Gastrocnemius medialis (tissue), 4 donors: ENCODE results near the gene ANKRD65. TPM values are rescaled to one million over a fixed set of nuclear protein-coding genes. Genes with fewer than 3 reads are reported as not detected.
A peak's percentile ranks its signal among the peaks of the same experiment; 100 is the strongest.

Experiments
- ATAC-seq, 2 donors: fragments of 150-250 bp; one replicate each; pipeline ENCODE4 v1.9.1; 2016
- DNase-seq, 2 donors: peaks; one replicate each; pipeline ENCODE4 v3.0.0-alpha.2; 2019
- H3K27ac ChIP-seq, 4 donors: fragments of 200-600 bp; sonication (generic); 1 replicate in 1 of 4; 2 replicates in 3 of 4; pipeline ENCODE4 v1.5.1; 2016 to 2018; ENCODE audit warnings: mild to moderate bottlenecking in 2 of 4, moderate library complexity in 1 of 4
- H3K27me3 ChIP-seq, 3 donors: fragments of 200-600 bp; sonication (generic) in 2 of 3; 1 replicate in 1 of 3; 2 replicates in 2 of 3; pipeline versions ENCODE4 v1.5.1 to v1.6.0; 2016 to 2019; ENCODE audit warnings: mild to moderate bottlenecking in 1 of 3, moderate library complexity in 1 of 3
- H3K36me3 ChIP-seq, 2 donors: fragments of 200-600 bp; sonication (generic) in 1 of 2; one replicate each; pipeline ENCODE4 v1.5.1; 2017 to 2018
- H3K4me1 ChIP-seq, 2 donors: fragments of 200-600 bp; sonication (generic) in 1 of 2; one replicate each; pipeline ENCODE4 v1.5.1; 2016 to 2017; ENCODE audit warnings: mild to moderate bottlenecking in 2 of 2
- H3K4me3 ChIP-seq, 4 donors: fragments of 200-600 bp; sonication (generic) in 3 of 4; 1 replicate in 1 of 4; 2 replicates in 3 of 4; pipeline ENCODE4 v1.5.1; 2016 to 2019; ENCODE audit warnings: mild to moderate bottlenecking in 2 of 4
- H3K9me3 ChIP-seq, 3 donors: fragments of 200-600 bp; sonication (generic) in 2 of 3; 1 replicate in 1 of 3; 2 replicates in 2 of 3; pipeline ENCODE4 v1.5.1; 2016 to 2019
- POLR2A ChIP-seq, 2 donors: fragments of 450-650 bp; IDR thresholded peaks; one replicate each; pipeline ENCODE4 v1.6.1; 2017; ENCODE audit warnings: antibody characterized with exemption in 2 of 2, mild to moderate bottlenecking in 2 of 2, moderate library complexity in 2 of 2
- in situ Hi-C, 4 donors: fragments of 200-750 bp; cut with MboI; loops; one replicate each; pipeline versions ENCODE4 v1.15.0 to v1.8.0; 2017; ENCODE audit warnings: low sequenced_read_pairs in 4 of 4
- intact Hi-C: fragments of 100-400 bp; cut with DNase I; formaldehyde crosslinking; loops from one replicate; pipeline ENCODE4 v1.15.1; 2023; ENCODE audit warnings: low total_unique reads
- total RNA-seq, 4 donors: library from RNA; depleted of rRNA; stranded (reverse); fragments of >200 nt; gene quantifications; one replicate each; pipeline versions ENCODE4 v1.1.0 to v1.2.3, GENCODE V29; 2016
- TF ChIP-seq, protein P1 (sequence below), 5 experiments: fragments of 450-650 bp in 3 of 5; fragments of 200-600 bp in 2 of 5; sonication (generic) in 2 of 5; IDR thresholded peaks in 4 of 5; conservative IDR thresholded peaks in 1 of 5; 1 replicate in 4 of 5; 2 replicates in 1 of 5; pipeline ENCODE4 v1.5.1; 2016 to 2019; ENCODE audit warnings: antibody characterized with exemption in 5 of 5, mild to moderate bottlenecking in 3 of 5, moderate library complexity in 3 of 5

Gene ANKRD65
- total RNA-seq, 4 donors from 2014 or later, result 0.16 to 1.8 (median 1.3) TPM

DNA sequence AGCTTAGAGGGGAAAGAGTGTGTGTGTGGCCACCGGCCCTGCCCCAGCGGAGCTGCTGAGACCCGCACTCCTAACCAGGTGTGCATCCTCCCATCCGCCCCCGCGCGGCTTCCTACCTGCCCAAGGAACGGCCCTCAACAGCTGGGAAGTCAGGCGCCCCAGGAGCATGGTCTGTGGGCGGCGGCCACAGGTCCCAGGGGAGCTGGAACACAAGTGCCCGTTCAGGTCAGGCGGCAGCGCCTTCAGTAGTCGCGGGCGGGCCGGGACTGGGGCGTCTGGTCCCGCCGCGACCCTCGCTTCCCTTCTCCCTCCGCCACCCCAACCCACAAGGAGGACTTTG, 46.5 kb downstream of the ANKRD65 start:
- ATAC-seq, result peak in 1 of 2 donors; percentile 6
- Histone ChIP-seq H3K36me3 (peaks cover 0 to 11% of the 10 kb centered on the region in 2 donors), H3K27ac (peak overlapping the region; percentile 83 to 96 (median 94)), H3K27me3 (no peaks in the 10 kb centered on the region), H3K4me1 (peaks cover 28 to 38% of the 10 kb centered on the region in 2 donors), H3K4me3 (peak overlapping the region; percentile 80 to 95 (median 94)), H3K9me3 (no peaks in the 10 kb centered on the region)
- peak in 1 of 2 donors; percentile 37 for DNase-seq
- TF ChIP-seq POLR2A (IDR thresholded peaks at IDR 0.05), result no peak
- intact Hi-C loops (loop anchor here (10.0 kb wide), 1 partner anchor 130 kb away; no protein-coding TSS in a partner anchor), in situ Hi-C loops (no loop called here)

DNA sequence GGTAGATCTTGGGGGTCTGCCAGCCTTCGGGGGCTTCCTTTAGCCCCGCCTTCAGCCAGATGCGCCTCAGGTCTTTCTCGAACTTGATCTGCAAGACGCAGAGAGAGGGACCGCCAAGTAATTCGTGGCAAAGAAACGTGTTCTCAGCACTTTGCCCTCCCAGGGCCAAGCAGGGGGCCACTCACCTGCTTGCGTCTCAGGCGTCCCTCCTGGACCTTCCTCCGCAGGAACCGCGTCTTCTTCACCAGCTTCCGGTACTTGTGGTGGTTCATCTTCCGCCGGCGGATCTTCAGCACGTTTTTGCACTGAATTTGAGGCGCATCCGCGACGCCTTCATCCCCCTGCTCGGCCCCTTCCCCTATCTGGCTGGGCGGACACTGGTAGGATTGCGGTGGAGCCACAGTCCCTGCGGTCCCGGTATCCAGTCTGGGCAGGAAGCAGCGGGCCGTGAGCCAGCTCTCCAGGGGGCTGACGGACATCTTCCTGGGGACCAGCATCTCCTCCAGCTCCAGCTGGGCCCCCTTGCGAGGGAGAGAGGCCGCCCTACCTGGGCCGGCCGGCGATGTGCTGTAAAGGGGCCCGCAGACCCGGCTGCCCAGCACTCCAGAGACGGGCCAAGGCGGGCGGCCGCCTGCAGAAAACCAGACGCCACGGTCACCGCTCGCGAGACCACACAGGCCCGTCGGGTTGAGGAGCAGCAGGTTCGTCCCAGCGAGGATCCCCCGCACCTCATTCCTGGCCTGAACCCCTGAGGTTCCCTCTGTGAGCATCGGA, 47.1 kb downstream of the ANKRD65 start:
- in situ Hi-C loops, result no loop called here
- ATAC-seq (no peak), DNase-seq (no peak)
- Histone ChIP-seq H3K27me3 (no peaks in the 10 kb centered on the region), H3K27ac (peak overlapping the region; percentile 83 to 96 (median 94)), H3K4me3 (peak overlapping the region; percentile 80 to 95 (median 94)), H3K9me3 (no peaks in the 10 kb centered on the region), H3K4me1 (peaks cover 28 to 38% of the 10 kb centered on the region in 2 donors), H3K36me3 (peaks cover 0 to 11% of the 10 kb centered on the region in 2 donors)
- intact Hi-C loops, result loop anchor here (10.0 kb wide), 1 partner anchor 131 kb away; no protein-coding TSS in a partner anchor
- no peak for TF ChIP-seq POLR2A (IDR thresholded peaks at IDR 0.05)
- TF ChIP-seq, protein P1, sequence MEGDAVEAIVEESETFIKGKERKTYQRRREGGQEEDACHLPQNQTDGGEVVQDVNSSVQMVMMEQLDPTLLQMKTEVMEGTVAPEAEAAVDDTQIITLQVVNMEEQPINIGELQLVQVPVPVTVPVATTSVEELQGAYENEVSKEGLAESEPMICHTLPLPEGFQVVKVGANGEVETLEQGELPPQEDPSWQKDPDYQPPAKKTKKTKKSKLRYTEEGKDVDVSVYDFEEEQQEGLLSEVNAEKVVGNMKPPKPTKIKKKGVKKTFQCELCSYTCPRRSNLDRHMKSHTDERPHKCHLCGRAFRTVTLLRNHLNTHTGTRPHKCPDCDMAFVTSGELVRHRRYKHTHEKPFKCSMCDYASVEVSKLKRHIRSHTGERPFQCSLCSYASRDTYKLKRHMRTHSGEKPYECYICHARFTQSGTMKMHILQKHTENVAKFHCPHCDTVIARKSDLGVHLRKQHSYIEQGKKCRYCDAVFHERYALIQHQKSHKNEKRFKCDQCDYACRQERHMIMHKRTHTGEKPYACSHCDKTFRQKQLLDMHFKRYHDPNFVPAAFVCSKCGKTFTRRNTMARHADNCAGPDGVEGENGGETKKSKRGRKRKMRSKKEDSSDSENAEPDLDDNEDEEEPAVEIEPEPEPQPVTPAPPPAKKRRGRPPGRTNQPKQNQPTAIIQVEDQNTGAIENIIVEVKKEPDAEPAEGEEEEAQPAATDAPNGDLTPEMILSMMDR (IDR thresholded peaks at IDR 0.05 in 4 of 5, conservative IDR thresholded peaks at IDR 0.05 in 1 of 5), result no peak

DNA sequence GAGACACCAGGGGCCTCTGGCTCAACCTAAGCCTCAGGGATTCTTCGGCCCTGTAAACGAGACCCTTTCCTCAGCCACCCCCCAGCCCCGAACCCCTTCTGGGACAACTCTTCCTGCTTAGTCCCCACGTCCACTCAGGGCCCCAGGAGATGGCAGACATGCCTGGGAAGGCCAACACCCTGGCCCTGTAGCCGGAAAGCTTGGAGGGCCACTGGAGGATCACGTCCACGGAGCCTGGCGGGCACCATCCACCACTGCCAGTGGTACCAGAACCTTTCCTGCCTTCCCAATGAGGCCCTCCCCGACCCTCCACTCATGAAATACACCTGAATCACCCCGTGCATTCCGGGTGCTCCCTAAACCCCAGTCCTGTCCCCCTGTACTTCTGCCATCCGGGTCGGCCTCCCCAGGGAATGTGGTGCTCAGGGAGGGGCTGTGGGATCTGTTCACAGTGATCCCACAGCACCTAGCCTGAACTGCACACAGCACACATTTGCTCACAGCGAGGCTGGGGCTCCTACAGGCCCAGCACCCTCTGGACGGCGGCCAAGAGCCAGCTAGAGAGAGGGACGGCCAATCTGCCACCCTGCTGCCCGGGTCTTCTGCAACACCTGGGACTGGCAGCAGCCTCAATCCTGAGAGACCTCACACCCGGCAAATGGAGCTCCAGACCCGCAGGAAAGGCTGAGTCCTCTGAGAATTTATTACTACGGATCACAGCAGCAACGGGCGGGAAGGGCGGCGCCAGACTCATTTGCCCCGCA, 47.8 kb downstream of the ANKRD65 start:
- intact Hi-C loops, result loop anchor here (10.0 kb wide), 1 partner anchor 132 kb away; no protein-coding TSS in a partner anchor
- peak overlapping the region in 1 of 4 donors; percentile 96 for H3K27ac ChIP-seq
- DNase-seq (no peak), ATAC-seq (no peak)
- H3K9me3 ChIP-seq, result no peaks in the 10 kb centered on the region
- H3K4me1 ChIP-seq, result peaks cover 28 to 38% of the 10 kb centered on the region in 2 donors
- no peaks in the 10 kb centered on the region for H3K27me3 ChIP-seq
- H3K4me3 ChIP-seq, result peak overlapping the region in 1 of 4 donors; percentile 95
- H3K36me3 ChIP-seq, result peaks cover 0 to 11% of the 10 kb centered on the region in 2 donors
- in situ Hi-C loops, result no loop called here
- TF ChIP-seq, protein P1 (IDR thresholded peaks at IDR 0.05 in 4 of 5, conservative IDR thresholded peaks at IDR 0.05 in 1 of 5), result no peak
- no peak for TF ChIP-seq POLR2A (IDR thresholded peaks at IDR 0.05)

DNA sequence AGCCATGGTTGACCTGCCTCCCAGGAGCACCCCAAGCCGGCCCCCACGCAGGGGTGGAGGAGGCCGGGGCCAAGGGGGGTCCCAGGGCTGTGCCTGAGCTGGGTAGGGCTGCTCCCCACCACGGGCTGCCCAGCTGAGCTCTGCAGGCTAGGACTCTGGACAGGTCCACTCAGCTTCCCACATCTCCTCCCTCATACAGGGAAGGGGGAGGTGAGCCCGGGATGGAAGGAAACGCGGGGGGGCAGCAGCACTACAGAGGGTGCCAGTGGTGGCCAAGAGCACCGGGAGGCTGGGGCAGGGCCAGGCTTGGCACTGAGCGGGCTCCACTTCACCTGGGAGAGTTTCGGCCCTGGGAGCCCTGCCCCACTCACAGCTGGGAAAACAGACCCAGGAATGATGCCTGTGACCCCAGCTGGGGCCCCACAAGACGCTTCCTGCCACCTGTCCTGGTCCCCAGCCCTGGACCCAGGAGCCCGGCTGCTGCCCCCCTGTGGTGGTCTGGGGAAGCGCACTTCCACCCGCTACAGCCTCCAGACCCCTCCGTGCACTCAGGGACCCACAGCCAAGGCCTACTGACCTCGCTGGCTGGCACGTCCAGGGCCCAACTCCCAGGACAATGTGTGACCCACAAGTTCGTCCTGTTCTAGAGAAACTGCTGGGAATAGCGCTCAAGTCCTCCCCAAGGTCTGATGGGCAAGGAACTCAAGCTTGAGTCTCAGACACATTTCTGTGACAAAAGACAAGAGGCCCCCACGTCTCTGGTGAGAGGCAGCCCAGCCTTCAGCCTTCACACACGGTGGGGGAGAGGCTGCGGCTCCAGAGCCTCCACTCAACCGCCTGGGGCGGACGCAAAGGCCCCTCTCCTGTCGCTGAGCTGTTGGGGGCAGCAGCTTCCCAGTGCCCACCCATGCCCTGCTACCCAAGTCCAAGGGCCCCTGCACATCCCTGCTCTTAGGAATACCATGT, 49.0 kb downstream of the ANKRD65 start:
- Histone ChIP-seq H3K27me3 (no peaks in the 10 kb centered on the region), H3K27ac (peak overlapping the region; percentile 5 to 51 (median 38)), H3K36me3 (peaks cover 0 to 11% of the 10 kb centered on the region in 2 donors), H3K9me3 (no peaks in the 10 kb centered on the region), H3K4me1 (peaks cover 28 to 38% of the 10 kb centered on the region in 2 donors), H3K4me3 (no peak overlapping the region)
- TF ChIP-seq, protein P1 (IDR thresholded peaks at IDR 0.05 in 4 of 5, conservative IDR thresholded peaks at IDR 0.05 in 1 of 5), result peak; percentile 89 to 97 (median 94)
- TF ChIP-seq POLR2A (IDR thresholded peaks at IDR 0.05), result no peak
- ATAC-seq, result peak in 1 of 2 donors; percentile 17
- in situ Hi-C loops (no loop called here), intact Hi-C loops (loop anchor here (1.0 to 10.0 kb wide), 2 partner anchors 18 to 133 kb away; no protein-coding TSS in a partner anchor)
- peak in 1 of 2 donors; percentile 63 for DNase-seq
